Activated CD8-positive, alpha-beta memory T cell treated with anti-CD3 and anti-CD28 coated beads for 24 hours (primary cell): ENCODE results near the gene SMYD1.

Experiments used
- DNase-seq: peaks from one replicate; pipeline ENCODE4 v3.0.0-alpha.2; 2020

SMYD1 gene

DNA sequence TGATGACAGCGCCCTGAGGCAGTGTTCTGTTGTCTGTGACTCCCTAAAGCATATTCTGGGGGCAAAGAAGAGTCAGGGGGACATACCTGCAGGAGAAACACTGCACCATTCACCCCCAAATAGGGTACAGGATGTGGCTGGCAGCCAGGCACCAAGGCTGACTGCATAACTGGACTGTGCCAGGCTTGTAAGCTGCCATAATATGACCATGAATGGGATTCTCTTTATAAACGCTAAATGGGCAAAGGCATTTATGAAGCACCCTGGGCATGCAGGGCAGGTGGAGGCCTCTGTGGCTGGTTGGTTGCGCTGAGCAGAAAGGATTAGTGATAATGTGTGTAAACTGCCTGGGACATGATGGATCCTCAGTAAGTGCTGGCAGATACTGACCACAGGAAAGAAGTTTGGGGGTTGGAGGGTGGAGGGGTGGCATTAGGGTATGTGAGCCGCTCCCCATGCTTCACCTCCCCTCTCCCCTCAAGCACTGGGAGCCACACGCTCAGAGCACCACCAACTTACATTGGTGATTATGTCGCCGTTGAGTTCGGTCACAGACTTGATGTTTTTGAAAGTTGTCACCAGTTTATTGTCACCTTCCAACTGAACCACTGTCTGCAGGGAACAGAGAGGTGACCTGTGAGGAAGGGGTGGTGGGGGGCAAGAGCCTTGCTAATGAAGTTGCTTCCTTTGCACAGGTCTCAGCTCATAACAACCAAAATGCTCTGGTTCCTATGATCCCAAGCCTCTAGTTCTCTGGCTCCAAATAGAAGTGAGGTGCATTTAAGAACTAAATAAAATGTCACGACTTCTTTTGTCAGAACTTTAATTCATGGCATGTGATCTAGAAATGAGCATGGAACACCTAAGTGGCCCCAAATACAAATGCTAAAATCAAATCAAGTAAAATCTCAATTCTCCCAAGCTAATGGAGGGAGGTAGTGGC, 56.6 kb downstream of the SMYD1 start:
- DNase-seq = no peak

DNA sequence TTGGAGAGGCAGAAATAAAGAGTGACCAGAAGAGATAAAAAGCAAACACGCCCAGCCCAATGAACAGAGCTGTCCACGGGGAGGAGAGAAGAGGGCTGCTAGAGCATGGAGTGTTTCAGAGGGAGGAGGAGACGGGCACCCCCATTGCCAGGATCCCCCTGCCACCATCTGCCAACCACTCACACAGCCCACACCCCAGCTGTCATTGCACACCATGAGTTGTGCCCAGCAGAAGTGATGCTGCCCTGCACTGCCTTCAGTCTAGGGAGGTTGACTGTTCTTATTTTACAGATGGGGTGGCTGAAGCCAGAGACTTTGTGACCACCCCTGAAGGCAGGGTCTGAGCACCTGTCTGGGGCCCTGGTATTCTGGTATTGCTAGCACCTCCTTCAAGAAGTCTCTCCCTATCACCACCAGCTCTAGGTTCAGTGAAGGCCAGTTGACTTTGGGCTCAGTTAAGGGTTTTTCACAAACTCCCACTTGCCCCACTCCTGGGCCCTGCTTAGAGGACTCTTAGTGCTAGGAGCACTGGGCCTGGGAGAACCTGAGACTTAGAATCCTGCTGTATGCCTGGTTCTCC, 57.8 kb downstream of the SMYD1 start:
- DNase-seq = no peak

DNA sequence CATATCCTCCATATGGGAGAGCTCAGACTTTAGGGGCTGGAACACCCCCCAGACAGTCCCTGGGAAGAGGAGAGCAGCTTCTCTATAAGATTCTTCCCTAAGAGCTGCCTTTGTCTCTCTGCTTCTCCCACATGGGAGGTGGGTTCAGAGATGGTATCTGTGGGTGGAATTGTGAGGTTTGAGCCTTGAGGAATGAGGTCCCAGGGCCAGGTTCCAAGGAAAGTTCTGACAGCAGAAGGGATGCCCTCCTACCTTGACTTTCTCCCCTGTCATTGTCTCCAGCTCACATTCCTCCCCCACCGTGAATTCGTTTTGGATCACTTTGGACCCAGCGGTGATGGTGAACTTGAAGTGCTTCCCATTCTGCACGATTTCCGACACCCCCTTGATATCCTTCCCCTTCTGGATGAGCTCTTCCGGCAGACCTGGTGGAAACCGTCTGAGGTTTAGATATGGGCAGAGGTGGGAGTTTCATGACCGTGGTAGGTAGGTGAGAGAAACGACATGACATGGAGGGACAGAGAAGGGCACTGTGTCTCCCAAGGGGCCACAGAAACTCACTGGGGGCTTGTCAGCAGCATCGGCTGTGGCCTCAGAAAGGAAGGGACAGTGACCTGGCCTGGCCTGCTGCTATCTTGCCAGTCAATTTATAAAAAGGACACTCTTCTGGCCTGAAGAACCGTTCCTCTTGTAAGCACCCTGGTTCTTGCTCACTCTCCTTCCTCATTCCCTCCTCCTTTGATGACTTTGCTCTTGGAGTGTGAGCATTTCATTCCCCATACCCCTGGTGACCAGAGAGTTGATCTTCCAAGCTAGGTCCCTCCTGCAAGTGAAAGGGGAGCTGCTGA, 58.5 kb downstream of the SMYD1 start:
- DNase-seq = no peak

DNA sequence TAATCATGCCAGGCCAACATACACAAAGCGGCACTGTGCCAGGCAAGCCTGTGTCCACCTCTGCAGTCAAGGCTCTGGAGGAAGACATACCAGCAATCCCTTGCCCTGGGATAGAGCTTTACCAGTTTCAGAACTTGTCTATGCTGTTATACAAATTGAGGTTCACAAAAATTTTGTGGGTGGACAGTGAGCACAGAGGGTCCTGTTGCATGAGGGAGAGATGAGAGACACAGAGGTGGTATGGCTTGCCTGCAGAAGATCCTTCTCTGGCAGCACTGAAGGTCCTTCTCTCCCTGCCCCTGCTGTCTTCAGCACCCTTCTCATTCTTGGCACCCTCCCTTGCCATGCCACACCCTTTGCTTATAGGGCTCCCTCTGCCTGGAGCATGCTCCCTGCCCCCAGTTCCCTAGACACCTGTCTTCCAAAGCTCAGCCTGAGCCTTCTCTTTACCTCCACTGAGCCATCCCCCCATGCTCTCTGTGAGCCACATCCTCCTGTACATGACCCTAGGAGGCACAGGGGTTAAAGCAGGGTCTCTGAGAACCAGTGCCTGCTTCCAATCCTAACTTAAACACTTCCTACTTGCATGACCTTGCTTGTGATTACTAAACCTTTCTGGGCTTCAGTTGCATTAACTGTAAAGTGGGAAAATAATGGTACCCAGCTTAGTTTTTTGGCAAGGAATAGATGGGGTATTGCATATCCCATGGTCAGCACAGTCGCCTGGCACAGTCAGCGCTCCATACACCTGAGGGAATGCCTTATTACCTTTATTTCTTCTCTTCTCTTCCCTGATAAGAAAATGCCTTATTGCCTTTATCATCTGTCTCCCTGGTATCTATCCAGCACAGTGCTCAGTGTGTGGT, 59.4 kb downstream of the SMYD1 start:
- no peak for DNase-seq

GRCh38 chr2:88127638-88127887, 59.9 kb downstream of the SMYD1 start:
- no peak for DNase-seq

- no peak for DNase-seq
These were observed 60.4 kb downstream of the SMYD1 start, which contains the start of gene FABP1 for GRCh38 chr2:88127888-88128653. TSS of gene FABP1 (minus strand) at chr2:88128062. CDS start at chr2:88128017, 45 bp downstream.

DNA sequence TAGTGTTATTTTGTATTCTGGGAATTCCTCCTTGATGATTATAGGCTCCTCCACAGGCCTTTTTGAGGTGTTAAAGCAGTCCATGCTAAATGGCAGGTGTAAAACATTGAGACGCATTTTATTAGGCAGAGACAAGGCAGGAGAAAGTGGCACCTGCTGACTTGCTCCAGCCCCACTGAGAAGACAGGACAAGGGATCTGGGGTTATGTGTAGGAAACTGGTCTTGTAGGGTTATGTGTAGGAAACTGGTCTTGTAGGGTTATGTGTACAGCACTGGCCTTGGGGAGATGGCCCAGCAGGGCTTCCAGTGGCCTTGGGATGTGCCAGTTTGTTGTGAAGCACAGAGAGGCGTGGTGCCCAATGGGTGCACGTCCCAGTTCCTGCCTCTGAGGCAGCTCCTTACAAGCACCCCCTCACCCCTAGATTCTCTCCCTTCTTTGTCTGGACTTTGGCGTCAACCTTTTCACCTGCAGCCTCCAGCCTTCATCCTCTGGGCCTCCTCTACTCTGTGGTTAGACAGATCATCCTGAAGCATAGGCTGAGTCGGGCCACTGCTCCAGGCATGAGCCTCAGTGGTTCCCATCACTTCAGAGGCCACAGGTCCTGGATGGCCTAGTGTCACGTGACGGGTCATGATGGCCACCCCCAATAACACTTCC, 61.2 kb downstream of the SMYD1 start:
- DNase-seq = no peak

DNA sequence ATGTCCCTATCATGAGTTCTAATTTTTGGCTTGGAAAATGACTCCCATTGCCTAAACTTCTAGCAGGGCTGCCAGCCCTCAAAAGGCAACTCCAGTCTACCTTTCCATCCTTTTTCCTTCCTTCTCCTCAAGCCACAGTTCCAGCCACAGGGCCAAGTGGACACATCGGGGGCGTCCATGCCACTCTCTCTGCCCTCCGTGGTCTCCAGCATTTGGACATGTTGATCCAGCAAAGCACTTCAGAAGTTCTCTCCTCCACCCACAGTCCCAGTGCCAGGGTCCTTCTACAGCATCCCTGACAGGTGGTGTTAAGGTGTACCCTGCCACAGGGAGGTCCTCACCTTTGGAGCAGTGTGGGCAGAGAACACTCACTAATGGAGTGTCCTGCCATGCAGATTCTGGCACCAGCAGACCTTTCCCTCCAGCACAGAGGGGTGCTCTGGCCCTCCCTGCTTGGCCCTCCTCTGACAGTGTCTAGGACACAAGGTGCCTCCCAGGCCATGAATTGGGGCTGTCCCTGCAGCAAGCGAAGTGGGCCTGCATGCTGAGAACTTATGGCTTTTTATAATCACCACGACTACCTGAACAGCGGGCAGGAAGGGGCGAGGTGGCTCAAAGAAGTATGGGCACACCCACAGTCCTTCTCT, 61.8 kb downstream of the SMYD1 start:
- no peak for DNase-seq

GRCh38 chr2:88131201-88131998, 63.8 kb downstream of the SMYD1 start:
- no peak for DNase-seq

DNA sequence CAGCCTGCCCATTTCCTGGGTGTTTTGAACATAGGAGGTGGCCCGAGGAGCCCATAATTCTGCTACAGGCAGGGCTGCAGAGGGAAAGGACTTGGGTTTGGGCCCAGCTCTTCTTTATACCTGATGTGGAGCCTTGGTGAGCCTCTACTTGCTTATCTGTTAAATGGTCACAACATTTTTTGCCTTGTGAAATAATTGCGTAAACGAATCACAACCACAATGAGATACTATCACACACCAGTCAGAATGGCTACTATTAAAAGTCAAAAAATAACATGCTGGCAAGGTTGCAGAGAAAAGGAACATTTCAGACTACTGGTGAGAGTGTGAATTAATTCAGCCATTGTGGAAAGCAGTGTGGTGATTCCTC, 64.4 kb downstream of the SMYD1 start:
- DNase-seq = no peak

DNA sequence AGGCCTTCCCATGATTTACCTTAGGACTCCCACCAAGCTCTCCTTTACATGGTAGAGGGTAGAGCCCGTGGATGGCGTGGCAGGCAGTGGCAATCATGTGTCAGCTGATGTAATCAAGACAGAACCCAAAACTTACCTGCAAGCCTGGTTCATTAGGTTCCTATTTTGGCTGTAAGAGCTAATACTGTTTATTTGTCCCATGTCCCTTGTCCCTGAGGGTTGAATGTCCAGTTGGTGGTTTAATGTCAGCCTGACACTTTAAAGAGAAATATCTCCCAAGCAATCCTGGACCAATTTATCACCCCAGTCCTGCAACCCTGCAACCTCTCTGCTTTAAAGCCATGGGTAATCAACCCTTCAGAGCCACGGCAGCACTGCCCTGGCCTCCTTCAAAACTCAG, 66.2 kb downstream of the SMYD1 start:
- DNase-seq = no peak

GRCh38 chr2:88136817-88137216, 69.2 kb downstream of the SMYD1 start:
- no peak for DNase-seq

- DNase-seq = no peak
These were observed 70.2 kb downstream of the SMYD1 start for GRCh38 chr2:88137833-88138232.

DNA sequence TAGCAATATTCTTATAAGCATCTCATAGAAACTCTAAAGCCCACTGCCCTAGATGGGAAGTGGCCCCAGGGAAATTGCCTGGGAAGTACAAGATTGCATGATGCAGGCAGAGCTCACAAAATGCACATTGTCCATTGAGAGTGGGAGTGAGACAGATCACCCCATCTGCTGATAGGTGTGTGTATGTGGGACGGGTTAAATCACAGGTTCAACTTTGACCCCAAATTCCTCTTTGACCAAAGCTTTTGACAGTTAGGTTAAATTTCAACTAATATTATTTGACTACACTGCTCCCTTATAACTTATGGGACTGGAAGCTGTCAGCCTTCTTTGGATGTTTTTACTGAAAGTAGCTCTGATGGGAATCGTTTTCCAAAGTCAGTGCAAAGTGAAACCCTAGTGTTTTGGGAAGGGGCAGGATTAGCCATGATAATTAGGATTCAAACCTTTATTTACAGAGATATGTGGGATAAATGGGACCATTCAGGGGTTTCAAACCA, 71.6 kb downstream of the SMYD1 start:
- DNase-seq = no peak

GRCh38 chr2:88139804-88140203, 72.2 kb downstream of the SMYD1 start:
- no peak for DNase-seq

DNA sequence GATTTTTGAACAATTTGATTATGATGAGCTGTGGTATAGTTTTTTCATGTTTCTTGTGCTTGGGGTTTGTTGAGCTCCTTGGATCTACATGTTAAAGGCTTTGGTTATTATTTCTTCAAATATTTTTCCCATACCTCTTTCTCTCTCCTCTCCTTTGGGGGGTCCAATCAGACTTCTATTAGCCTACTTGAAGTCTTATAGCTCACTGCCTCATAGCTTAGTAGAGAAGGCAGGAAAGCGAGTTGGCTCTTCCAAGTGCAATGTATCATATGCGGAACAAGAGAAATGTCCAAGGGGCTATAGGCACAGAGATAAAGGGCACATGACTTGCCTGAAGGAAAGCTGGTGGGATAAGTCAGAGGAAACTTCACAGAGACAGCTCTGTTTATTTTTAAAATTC, 74.3 kb downstream of the SMYD1 start:
- no peak for DNase-seq

GRCh38 chr2:88144271-88144670, 76.6 kb downstream of the SMYD1 start:
- no peak for DNase-seq

DNA sequence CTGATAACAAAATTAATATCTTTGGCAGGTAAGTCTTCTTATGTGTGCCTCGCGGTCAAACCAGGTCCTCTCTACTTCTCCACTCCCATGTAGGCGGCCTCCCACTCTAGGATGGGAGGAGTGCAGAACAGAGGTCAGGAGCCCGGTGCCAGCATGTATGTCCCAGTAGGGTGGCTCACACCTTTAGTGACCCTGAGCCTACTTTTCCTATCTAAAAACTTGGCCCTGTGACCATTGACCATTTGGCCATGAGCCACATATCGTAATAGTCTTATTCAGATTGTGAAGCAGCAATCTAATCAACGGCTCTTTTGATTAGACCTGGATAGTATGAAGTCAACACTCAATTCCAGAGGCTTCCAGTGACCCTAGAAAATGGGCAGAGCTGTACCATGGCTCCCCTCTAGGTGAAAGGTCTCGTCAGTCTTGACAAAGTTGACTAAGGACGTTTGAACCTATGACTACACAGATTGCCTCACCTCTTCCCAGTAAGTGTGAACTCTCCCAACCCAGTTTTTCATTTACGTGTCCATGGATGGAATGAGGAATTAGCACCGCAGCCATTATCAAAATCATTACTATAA, 77.4 kb downstream of the SMYD1 start:
- DNase-seq = no peak

DNA sequence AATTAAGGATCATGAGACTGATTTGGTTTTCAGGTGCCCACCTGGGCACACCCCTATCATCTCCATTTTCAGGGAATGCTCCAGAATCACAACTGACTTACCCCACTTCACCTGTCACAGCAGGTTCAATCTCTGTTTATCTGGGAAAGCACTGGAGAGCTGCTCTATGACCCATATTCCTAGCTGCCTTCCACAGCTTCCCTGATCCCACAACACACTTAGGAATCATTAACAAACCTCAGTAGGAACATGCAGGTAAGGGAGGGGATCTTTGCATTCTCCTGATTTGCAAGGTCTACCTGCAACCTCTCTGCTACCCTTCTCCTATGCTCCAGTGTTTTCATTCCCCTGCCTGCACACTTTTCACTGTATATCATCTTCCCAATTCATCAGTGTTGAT, 79.0 kb downstream of the SMYD1 start:
- DNase-seq = no peak
